LHCN-M2 (cell line): ENCODE data around the gene LRRC38. TPM values are rescaled to one million over a fixed set of nuclear protein-coding genes. Genes with fewer than 3 reads are reported as not detected.

ENCODE experiments used
- DNase-seq: peaks from one replicate; pipeline ENCODE4 v3.0.0-alpha.2; 2012; ENCODE audit warnings: low read depth
- total RNA-seq: library from RNA; depleted of rRNA; stranded (reverse); fragments of >200 nt; gene quantifications from 2 replicates; pipeline ENCODE4 v1.2.3, GENCODE V29; 2014

Gene LRRC38
- total RNA-seq, 1 experiment from 2014 or later = not detected

GRCh38 chr1:13517193-13517812 is 3.5 kb upstream of the LRRC38 start:
- DNase-seq = no peak

GRCh38 chr1:13516606-13517005 is 2.8 kb upstream of the LRRC38 start:
- no peak for DNase-seq

- DNase-seq = no peak
These were observed 1.0 kb upstream of the LRRC38 start for GRCh38 chr1:13514821-13515220.

GRCh38 chr1:13513063-13513894 is 524 bp downstream of the LRRC38 start:
- no peak for DNase-seq

GRCh38 chr1:13512472-13512871 is 1.3 kb downstream of the LRRC38 start:
- no peak for DNase-seq

GRCh38 chr1:13510499-13510898 is 3.3 kb downstream of the LRRC38 start:
- no peak for DNase-seq

- no peak for DNase-seq
These were observed 6.7 kb downstream of the LRRC38 start for GRCh38 chr1:13507075-13507474.

- no peak for DNase-seq
These were observed 8.8 kb downstream of the LRRC38 start for GRCh38 chr1:13505020-13505419.

- no peak for DNase-seq
These were observed 13.0 kb downstream of the LRRC38 start for GRCh38 chr1:13500806-13501205.

GRCh38 chr1:13499422-13499821 is 14.4 kb downstream of the LRRC38 start:
- DNase-seq = no peak

GRCh38 chr1:13498553-13498952 is 15.2 kb downstream of the LRRC38 start:
- DNase-seq = no peak

- DNase-seq = no peak
These were observed 18.6 kb downstream of the LRRC38 start for GRCh38 chr1:13495186-13495585.

GRCh38 chr1:13494712-13495111 is 19.1 kb downstream of the LRRC38 start:
- DNase-seq = no peak

- DNase-seq = no peak
These were observed 19.8 kb downstream of the LRRC38 start for GRCh38 chr1:13494025-13494424.

- no peak for DNase-seq
These were observed 21.1 kb downstream of the LRRC38 start for GRCh38 chr1:13492711-13493110.

GRCh38 chr1:13487957-13488356 is 25.8 kb downstream of the LRRC38 start:
- no peak for DNase-seq

- no peak for DNase-seq
These were observed 26.5 kb downstream of the LRRC38 start for GRCh38 chr1:13487143-13487868.

- DNase-seq = no peak
These were observed 29.9 kb downstream of the LRRC38 start for GRCh38 chr1:13483946-13484345.

GRCh38 chr1:13482600-13482999 is 31.2 kb downstream of the LRRC38 start:
- DNase-seq = no peak

- no peak for DNase-seq
These were observed 34.5 kb downstream of the LRRC38 start for GRCh38 chr1:13479171-13479856.

GRCh38 chr1:13478692-13479091 is 35.1 kb downstream of the LRRC38 start:
- DNase-seq = no peak

- DNase-seq = no peak
These were observed 44.5 kb downstream of the LRRC38 start for GRCh38 chr1:13469343-13469742.
